OCI-LY7 (cell line): ENCODE data around the gene IRS1. TPM values are rescaled to one million over a fixed set of nuclear protein-coding genes. Genes with fewer than 3 reads are reported as not detected.

Experiments used
- BruUV-seq: library from RNA; stranded (reverse); fragments of 400-500 nt; replicated peaks from 2 replicates; lab custom pipeline; 2021; lab: Mats Ljungman, UMichigan
- CTCF ChIA-PET: fragments of 300-600 bp; sonication (Branson Sonifier 250); formaldehyde crosslinking; loops from one replicate; lab custom pipeline; 2022; ENCODE audit warnings: antibody characterized with exemption; ENCODE audit not compliant: unreplicated experiment; lab: Charles Lee
- POLR2A ChIA-PET: fragments of 300-600 bp; sonication (Branson Sonifier 250); formaldehyde crosslinking; loops from one replicate; lab custom pipeline; 2022; ENCODE audit warnings: antibody characterized with exemption; lab: Charles Lee
- DNase-seq: peaks from one replicate; pipeline ENCODE4 v3.0.0-alpha.2; 2015; ENCODE audit warnings: low spot score
- H2AFZ ChIP-seq: fragments of 200-600 bp; sonication (generic), shearing (Covaris generic); 2 replicates; pipeline ENCODE4 v1.6.1; 2014; ENCODE audit warnings: mild to moderate bottlenecking, antibody characterized with exemption, low read length, moderate library complexity
- H3K27ac ChIP-seq: fragments of 200-600 bp; sonication (generic); 2 replicates; pipeline ENCODE4 v1.5.1; 2014; ENCODE audit warnings: mixed run types, low read depth, mild to moderate bottlenecking, moderate library complexity, low read length, inconsistent platforms; ENCODE audit not compliant: poor library complexity, severe bottlenecking
- H3K36me3 ChIP-seq: fragments of 200-600 bp; sonication (generic); 2 replicates; pipeline ENCODE4 v1.6.1; 2014; ENCODE audit warnings: mild to moderate bottlenecking, antibody characterized with exemption, low read length, moderate library complexity, mixed read lengths; ENCODE audit not compliant: insufficient read depth
- H3K4me1 ChIP-seq: fragments of 200-600 bp; sonication (generic); 2 replicates; pipeline ENCODE4 v1.5.1; 2014; ENCODE audit warnings: mild to moderate bottlenecking, low read length; ENCODE audit not compliant: insufficient read depth, poor library complexity, severe bottlenecking
- H3K4me2 ChIP-seq: fragments of 200-600 bp; sonication (generic); 2 replicates; pipeline ENCODE4 v1.6.1; 2014; ENCODE audit warnings: mild to moderate bottlenecking, low read length
- H3K4me3 ChIP-seq: fragments of 200-600 bp; sonication (generic); 2 replicates; pipeline ENCODE4 v1.5.1; 2014; ENCODE audit warnings: mild to moderate bottlenecking, low read depth, low read length; ENCODE audit not compliant: poor library complexity, severe bottlenecking
- H3K79me2 ChIP-seq: fragments of 200-600 bp; sonication (generic); 2 replicates; pipeline ENCODE4 v1.6.1; 2016; ENCODE audit warnings: low read depth, mild to moderate bottlenecking, low read length, moderate library complexity, mixed read lengths; ENCODE audit not compliant: insufficient read depth
- H3K9me2 ChIP-seq: fragments of 200-600 bp; sonication (generic); 2 replicates; pipeline ENCODE4 v1.6.1; 2016; ENCODE audit warnings: mild to moderate bottlenecking, low read length, mixed read lengths; ENCODE audit not compliant: insufficient read depth
- H3K9me3 ChIP-seq: fragments of 200-600 bp; sonication (generic); 2 replicates; pipeline ENCODE4 v1.6.1; 2014; ENCODE audit warnings: mild to moderate bottlenecking, mixed run types, low read length, mixed read lengths
- H4K20me1 ChIP-seq: fragments of 200-600 bp; sonication (generic); 2 replicates; pipeline ENCODE4 v1.6.1; 2014; ENCODE audit warnings: mild to moderate bottlenecking, antibody characterized with exemption, low read length, moderate library complexity, mixed read lengths; ENCODE audit not compliant: insufficient read depth
- EZH2phosphoT487 ChIP-seq: fragments of 200-600 bp; sonication (generic); IDR thresholded peaks from 2 replicates; pipeline ENCODE4 v1.6.1; 2018; ENCODE audit warnings: low read depth, borderline replicate concordance, mild to moderate bottlenecking, mixed run types, antibody characterized with exemption, low read length, moderate library complexity, mixed read lengths
- intact Hi-C: fragments of 100-400 bp; cut with micrococcal nuclease; formaldehyde crosslinking; loops from one replicate; pipeline ENCODE4 v1.10.0; 2022; ENCODE audit not compliant: unreplicated experiment
- total RNA-seq, 2 experiments: library from RNA; depleted of rRNA in 1 of 2; stranded (reverse); fragments of >200 nt in 1 of 2; shearing (Covaris generic) in 1 of 2; gene quantifications; 2 replicates each; pipeline ENCODE4 v1.2.3, GENCODE V29; 2014 to 2022
- TF ChIP-seq, protein P1 (sequence below): fragments of 200-600 bp; sonication (generic); conservative IDR thresholded peaks from 2 replicates; pipeline ENCODE4 v1.5.1; 2014; ENCODE audit warnings: mild to moderate bottlenecking, antibody characterized with exemption, low read length, moderate library complexity, mixed read lengths

Gene IRS1
- total RNA-seq, 2 experiments from 2014 or later, result 18.1 to 23.5 TPM

DNA sequence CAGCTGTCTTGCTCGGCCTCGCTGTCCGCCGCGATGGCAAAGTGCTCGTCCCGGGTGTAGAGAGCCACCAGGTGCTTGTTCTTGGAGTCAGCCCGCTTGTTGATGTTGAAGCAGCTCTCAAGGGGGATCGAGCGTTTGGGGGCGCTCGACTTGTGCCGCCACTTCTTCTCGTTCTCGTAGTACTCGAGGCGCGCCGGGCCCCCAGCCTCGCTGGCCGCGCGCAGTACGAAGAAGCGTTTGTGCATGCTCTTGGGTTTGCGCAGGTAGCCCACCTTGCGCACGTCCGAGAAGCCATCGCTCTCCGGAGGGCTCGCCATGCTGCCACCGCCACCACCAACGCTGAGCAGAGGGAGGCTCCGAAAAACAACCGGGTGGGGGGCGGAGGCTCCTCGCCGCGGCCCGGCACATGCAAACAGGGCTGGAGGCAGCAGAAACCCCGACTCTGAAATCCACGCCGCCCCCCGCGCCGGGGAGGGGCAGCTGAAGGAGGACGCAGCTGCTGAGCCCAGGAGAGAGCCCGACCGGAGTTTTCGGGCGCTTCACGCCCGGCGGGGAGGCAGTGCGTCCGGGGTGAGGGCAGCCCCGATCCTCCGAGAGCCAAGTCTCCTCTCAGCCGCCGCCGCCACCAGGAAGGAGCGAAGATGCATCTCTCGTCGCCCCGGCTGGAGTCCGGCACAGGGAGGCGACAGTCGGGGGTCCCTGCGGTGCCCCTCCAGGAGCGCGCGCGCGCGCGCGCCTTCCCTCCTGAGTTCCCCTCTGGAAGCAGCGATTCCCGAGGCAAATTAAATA, 1.0 kb downstream of the IRS1 start:
- BruUV-seq, result no TSS peak
- Histone ChIP-seq H3K27ac (peak overlapping the region; percentile 85), H4K20me1 (peaks cover 5% of the 10 kb centered on the region), H2AFZ (peak overlapping the region; percentile 54; the same call in 1 of the 2 replicates), H3K4me1 (peaks cover 46% of the 10 kb centered on the region), H3K9me3 (no peaks in the 10 kb centered on the region), H3K4me3 (peak overlapping the region; percentile 89), H3K36me3 (peaks cover 43% of the 10 kb centered on the region), H3K4me2 (peak overlapping the region; percentile 95), H3K9me2 (no peaks in the 10 kb centered on the region), H3K79me2 (peaks cover 47% of the 10 kb centered on the region)
- intact Hi-C loops, result loop anchor here (1.0 to 10.0 kb wide), 7 partner anchors 7 to 1524 kb away; no protein-coding TSS in a partner anchor
- TF ChIP-seq EZH2phosphoT487, result no peak
- TF ChIP-seq, protein P1, sequence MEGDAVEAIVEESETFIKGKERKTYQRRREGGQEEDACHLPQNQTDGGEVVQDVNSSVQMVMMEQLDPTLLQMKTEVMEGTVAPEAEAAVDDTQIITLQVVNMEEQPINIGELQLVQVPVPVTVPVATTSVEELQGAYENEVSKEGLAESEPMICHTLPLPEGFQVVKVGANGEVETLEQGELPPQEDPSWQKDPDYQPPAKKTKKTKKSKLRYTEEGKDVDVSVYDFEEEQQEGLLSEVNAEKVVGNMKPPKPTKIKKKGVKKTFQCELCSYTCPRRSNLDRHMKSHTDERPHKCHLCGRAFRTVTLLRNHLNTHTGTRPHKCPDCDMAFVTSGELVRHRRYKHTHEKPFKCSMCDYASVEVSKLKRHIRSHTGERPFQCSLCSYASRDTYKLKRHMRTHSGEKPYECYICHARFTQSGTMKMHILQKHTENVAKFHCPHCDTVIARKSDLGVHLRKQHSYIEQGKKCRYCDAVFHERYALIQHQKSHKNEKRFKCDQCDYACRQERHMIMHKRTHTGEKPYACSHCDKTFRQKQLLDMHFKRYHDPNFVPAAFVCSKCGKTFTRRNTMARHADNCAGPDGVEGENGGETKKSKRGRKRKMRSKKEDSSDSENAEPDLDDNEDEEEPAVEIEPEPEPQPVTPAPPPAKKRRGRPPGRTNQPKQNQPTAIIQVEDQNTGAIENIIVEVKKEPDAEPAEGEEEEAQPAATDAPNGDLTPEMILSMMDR, result peak; percentile 79
- ChIA-PET CTCF (interaction anchor here (0.6 to 2.0 kb wide), 5 partner anchors 24 to 1814 kb away, joined by 3 to 19 read pairs (median 4); no protein-coding TSS in a partner anchor), POLR2A (interaction anchor here (0.6 to 5.0 kb wide), 10 partner anchors 8 to 219 kb away, joined by 3 to 26 read pairs (median 7); partner anchors contain the start of gene RHBDD1)
- DNase-seq, result peak; percentile 89

DNA sequence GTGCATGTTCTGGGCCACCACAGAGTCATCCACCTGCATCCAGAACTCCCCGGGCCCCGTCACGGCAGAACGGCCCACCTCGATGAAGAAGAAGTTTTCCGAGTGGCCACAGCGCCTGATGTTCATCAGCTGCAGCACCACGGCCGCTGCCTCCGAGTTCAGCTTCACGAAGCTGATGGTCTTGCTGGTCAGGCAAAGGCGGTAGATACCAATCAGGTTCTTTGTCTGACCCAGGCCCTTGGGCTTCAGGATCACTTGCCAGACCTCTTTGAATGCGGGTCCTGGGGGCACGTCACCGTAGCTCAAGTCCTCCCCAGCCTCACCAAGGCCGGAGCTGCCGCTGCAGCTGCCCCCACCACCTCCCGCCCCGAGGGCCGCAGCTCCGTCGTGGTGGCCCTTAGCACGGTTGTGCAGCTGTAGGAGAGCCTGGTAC, 1.6 kb downstream of the IRS1 start:
- TF ChIP-seq, protein P1, result no peak
- no peak for TF ChIP-seq EZH2phosphoT487
- H3K36me3 ChIP-seq, result peaks cover 49% of the 10 kb centered on the region
- H2AFZ ChIP-seq, result no peak overlapping the region
- H3K79me2 ChIP-seq, result peaks cover 54% of the 10 kb centered on the region
- CTCF ChIA-PET, result interaction anchor here (0.9 to 1.0 kb wide), 3 partner anchors 23 to 1133 kb away, joined by 3 to 5 read pairs (median 4); no protein-coding TSS in a partner anchor
- no TSS peak for BruUV-seq
- H3K27ac ChIP-seq, result peak overlapping the region; percentile 85
- intact Hi-C loops, result loop anchor here (2.0 to 10.0 kb wide), 6 partner anchors 25 to 1523 kb away; no protein-coding TSS in a partner anchor
- peak overlapping the region; percentile 89 for H3K4me3 ChIP-seq
- no peaks in the 10 kb centered on the region for H3K9me2 ChIP-seq
- H4K20me1 ChIP-seq, result peaks cover 5% of the 10 kb centered on the region
- POLR2A ChIA-PET, result interaction anchor here (0.6 to 5.0 kb wide), 6 partner anchors 37 to 218 kb away, joined by 3 to 26 read pairs (median 4); partner anchors contain the start of gene RHBDD1
- H3K4me1 ChIP-seq, result peaks cover 52% of the 10 kb centered on the region
- H3K9me3 ChIP-seq, result no peaks in the 10 kb centered on the region
- no peak for DNase-seq
- peak overlapping the region; percentile 95 for H3K4me2 ChIP-seq
